GM19043 (cell line): ENCODE data around the gene GRIFIN.

ENCODE experiments used
- ATAC-seq: cut with Tn5 transposase; IDR thresholded peaks from one replicate; pipeline ENCODE4 v1.9.1; 2021; ENCODE audit warnings: low read depth; ENCODE audit not compliant: unreplicated experiment

GRIFIN gene

DNA sequence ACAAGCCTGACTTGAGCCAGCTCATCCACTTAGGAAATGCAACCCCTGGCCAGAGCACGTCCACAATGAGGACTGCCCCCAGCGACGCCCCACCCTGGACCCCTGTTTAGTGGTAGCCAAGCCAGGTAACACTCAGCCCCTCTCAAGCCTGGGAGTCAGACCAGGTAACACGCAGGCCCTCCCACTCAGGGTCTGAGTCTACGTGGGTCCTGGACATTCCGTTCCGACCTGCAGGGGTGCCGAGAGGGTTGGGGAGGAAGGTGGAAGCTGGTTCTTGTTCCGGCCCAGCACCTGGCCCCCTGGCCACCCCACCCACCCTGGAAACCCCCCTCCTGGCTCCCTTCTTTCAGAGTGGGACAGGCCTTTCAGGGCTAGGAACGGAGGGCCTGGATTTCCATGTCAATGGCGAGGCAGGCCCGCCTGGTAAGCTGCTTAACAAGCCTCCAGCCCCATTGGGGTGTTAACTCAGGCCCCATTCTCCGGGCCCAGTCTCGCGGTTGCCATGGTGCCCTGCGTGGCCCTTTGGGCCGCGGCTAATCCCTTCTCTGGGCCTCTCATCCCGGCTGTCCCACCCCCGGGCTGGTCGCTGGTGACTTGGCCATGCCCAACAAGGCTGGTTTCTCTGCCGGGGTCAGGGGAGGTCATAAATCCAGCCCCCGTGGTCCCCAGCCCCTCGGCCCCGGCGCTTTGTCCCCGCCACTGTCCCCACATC is 23.7 kb upstream of the GRIFIN start:
- no peak for ATAC-seq

DNA sequence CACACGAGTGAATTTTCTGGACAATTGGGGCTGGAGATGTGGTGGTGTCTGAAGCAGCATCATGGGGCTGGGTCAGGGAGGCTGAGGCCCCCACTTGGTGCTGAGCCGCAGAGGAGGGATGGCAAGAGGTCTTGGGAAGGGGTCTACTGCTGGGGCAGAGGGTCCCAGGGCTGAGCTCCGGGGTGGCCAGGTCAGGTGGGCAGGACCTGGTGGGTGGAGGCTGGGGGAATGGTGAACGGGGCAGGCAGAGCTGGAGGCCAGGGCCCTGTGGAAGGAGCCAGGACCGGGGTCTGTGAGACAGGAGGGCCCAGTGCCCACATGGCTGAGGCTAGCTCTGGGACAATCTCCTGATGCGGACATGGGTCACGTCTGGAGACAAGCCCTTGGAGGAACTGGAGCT is 23.0 kb upstream of the GRIFIN start:
- ATAC-seq: no peak

DNA sequence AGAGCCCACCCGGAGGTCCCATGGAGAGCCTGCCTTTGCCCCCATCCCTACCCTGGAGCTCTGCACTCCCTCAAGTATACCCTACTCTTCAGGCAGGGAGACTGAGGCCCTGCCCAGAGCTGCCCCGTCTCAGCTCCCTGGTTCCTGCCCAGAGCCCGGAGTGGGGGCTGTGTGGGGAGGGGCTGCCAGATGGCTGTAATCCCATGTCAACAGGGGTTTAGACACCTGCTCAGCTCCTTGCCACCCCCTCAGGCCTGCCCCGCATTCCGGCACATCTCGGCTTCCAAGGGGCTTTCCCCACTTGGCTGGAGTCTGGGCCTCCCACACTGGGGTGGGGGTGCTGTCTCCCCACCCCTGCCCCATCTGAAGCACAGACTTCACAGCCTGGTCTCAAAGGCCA is 22.5 kb upstream of the GRIFIN start:
- ATAC-seq: no peak

DNA sequence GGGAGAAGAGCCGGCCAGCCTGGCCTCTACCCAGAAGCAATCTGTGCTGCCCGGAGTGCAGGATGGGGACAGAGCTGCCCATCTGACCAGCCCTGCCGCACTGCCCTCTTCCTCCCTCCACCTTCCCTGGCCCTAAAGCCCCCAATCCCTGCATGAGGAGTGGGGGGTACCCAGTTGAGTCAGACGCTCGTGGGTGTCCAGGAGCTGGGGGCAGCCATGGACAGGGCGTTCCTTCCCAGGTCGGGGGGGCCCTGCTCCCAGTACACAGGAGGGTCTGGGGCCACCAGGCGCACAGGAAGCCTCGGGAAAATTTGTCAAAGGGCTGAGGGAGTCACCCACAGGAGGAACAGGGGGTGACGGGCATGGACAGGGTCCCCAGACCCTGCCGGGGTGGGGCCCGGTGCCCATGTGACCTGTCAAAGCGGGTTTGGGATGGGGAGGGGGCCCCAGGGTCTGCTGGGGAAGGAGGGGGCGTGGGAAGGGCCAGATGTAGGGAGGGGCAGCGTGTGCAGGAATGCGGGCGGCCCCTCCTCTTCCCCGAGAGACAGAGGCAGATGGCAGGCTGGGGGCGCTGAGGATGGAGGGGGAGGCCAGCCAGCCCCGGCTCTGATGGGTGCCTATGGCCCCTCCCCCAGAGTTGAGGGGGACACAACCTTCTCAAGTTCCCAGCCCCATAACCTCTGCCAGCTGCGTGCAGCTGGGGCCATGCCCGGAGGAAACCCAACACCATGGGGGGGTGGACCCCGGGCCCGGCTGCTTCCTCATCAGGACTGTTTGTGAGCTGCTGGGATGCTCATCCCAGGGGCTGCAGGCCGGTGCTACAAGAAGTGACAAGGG is 21.5 kb upstream of the GRIFIN start:
- no peak for ATAC-seq

GRCh38 chr7:2497065-2497464 is 20.9 kb upstream of the GRIFIN start:
- ATAC-seq: no peak

DNA sequence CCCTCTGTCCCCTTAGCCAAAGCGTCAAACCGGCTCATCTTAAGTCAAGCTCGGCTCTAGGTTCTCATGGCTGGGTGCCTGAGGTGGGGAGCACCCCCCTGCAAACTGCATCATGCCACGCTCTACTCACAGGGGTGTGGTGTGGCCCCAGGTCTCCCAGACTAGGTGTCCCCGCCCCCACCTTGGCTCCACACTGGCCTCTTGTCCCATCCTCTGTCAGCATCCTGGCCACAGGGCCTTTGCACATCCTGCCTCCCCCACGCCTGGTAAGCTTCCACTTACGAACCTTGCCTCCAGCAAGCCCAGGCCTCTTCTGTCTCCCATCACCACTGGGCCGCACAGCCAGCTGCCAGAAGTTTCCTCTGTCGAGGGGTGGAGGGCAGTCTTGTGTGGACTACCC is 20.2 kb upstream of the GRIFIN start:
- no peak for ATAC-seq

- no peak for ATAC-seq
Observed at GRCh38 chr7:2495418-2496299, 19.5 kb upstream of the GRIFIN start.

DNA sequence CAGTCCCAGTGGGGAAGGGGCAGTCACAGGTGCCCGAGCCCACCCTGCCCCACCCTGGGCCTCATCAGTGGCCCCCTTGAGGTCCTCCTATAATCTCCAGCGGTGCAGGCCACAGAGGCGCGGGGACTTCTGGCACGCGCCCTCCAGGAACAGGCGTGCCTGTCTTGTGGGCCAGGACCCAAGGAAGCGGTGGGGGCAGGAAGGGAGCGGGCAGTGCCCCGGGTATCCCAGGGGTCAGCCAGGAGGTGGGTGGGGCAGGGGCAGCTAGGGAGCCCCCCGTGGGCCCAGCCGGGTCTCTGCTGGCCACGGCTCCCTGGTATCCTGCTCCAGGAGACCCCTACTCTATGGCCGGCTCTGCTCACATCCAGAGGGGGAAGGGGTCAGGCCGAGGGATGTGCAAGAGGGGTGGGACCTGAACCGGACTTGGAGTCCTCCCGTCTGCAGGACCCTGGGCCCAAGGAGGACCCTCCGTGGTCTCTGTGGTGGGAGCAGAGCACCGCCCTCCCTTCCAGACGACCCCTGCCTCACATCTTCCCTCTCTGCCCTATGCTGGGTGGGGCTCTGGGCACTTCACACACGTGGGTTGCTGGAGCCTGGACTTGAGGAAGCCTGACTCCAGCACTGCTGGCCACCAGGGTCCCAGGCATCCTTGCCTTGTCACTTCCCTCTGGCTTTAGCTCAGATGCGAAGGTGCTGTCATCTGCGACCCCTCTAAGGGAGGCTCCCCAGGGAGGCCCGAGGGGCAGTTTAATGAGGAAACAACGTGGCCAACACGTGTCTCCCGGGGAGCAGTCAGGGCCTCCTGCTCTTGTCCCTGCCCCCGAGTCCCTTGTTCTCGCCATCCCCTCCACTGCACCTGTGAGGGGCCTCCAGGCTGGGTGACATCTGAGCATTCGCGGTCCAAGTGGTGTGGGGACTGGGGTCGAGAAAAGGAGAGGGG is 18.3 kb upstream of the GRIFIN start:
- ATAC-seq: no peak

DNA sequence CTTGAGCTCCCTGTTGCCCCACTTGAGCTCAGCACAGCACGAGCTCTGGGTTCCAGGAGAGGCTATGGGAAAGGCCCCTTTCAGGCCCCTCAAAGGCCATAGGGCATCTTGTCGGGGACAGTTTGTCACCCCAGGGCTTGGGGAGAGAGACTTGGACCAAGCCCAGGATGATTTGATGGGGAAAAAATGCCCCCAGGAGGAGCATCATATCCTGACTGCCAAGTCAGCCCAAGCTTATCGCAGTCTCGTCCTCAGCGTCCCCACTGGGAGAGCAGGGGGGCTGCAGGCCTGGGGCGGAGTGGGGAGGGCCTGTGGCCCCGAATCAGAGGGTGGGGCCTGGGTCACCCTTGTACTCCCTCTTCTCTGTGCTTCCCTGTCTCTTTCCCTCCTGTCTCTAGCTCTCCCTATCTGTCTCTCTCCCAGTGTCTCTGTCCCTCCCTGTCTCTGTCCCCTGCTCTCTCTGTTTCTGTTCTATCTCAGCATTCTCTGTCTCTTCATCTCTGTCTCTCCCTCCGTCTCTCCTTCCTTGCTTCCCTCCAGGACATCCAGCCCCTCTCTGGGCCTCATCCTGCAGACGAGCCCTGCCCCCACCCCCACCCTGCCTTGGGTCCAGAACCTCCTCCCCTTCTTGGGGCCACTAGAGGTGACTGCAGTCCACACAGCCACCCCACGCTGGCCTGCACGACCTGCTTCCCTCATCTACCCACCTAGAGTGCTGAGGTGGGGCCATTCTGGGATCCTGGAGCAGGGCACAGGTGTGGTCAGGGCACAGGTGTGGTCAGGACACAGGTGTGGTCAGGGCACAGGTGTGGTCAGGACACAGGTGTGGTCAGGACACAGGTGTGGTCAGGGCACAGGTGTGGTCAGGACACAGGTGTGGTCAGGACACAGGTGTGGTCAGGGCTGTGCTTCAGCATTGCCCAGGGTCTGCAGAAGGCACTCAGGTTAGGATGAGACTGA is 17.3 kb upstream of the GRIFIN start:
- no peak for ATAC-seq

GRCh38 chr7:2492038-2492437 is 15.8 kb upstream of the GRIFIN start:
- ATAC-seq: no peak

- ATAC-seq: no peak
Observed at GRCh38 chr7:2490181-2490651, 14.0 kb upstream of the GRIFIN start.

DNA sequence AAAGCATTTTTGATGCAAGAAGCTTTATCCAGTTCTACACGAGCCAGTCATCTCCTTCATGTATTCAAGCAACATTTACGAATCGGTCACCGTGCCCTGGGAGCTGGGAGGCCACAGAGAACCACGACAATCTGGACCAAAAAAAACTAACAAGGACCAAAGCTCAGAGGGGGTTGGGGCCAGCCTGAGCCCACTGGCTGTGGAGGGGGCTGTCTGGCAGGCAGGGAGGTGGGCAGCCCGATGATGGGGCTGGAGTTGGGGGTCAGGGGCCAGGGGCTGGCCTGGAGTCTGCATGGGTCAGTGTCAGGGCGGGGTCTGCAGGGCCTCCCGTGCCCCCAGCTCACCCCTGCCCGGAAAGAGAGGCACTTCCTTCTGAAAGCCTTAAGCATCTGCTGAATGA is 12.5 kb upstream of the GRIFIN start:
- no peak for ATAC-seq

DNA sequence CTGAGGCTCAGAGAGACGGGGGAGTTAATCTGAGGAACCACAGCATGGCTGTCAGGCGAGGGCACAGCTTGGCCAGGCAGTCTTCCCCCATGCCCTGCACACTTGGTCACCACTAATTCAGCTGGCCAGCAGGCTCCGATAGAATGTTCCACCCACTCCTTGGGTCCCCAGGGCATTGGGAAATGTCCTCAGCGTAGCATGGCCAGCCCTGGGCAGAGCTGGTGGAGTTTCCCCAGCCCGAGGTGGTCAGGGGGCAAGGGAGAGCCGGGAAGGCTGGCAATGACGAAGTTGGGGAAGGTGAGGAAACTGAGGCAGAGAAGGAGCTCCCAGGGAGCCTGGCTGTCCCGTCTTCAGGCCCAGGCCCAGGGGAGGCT is 12.1 kb upstream of the GRIFIN start:
- no peak for ATAC-seq

DNA sequence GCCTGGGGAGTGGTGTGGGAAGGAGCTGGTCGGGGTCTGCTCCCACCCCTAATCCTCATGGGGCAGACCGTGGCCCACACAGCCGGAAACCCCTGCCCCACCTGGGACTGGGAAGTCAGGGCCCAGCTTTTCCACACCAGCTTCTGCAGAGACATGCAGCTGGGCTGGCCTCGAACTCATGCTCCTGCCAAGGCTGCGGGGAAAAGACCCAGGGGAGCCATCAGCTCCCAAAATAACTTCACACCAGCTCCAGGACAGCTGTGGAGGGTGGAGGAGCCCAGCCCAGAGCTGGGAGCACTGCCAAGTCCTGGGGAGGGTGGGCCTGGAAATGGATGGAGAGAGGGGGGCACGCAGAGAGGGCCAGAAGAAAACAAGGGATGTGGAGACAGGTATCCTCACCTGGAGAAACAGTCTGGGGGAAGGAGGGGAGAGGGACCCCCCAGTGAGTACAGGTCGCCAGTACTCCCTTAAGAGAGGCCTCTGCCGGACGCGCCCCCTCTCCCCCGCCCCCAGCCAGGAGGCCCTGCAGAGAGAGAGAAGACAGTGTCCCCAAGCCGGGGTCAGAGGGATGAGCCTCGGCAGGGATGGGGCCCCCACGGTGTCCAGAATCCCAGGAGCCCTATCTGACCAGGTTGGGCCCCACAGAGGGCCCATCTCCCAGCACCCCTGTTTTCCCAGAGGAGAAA is 11.5 kb upstream of the GRIFIN start:
- no peak for ATAC-seq

- ATAC-seq: no peak
Observed at GRCh38 chr7:2484868-2485267, 8.7 kb upstream of the GRIFIN start.

DNA sequence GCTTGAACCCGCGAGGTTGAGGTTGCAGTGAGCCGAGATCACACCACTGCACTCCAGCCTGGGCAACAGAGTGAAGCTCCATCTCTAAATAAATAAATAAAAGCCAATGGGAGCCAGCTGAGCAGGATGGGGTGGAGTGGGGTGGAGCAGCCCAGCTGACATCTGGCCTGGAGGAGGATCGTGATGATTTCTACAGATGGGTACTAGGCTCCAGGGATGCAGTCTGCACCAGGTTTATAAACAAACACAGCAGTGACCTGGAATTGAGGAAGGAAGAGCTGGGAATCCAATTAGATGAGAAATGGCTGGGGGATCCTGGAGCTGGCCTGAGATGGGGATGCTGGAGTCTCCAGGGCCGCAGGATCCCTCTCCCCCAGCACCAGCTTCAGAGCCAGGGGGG is 7.3 kb upstream of the GRIFIN start:
- no peak for ATAC-seq

DNA sequence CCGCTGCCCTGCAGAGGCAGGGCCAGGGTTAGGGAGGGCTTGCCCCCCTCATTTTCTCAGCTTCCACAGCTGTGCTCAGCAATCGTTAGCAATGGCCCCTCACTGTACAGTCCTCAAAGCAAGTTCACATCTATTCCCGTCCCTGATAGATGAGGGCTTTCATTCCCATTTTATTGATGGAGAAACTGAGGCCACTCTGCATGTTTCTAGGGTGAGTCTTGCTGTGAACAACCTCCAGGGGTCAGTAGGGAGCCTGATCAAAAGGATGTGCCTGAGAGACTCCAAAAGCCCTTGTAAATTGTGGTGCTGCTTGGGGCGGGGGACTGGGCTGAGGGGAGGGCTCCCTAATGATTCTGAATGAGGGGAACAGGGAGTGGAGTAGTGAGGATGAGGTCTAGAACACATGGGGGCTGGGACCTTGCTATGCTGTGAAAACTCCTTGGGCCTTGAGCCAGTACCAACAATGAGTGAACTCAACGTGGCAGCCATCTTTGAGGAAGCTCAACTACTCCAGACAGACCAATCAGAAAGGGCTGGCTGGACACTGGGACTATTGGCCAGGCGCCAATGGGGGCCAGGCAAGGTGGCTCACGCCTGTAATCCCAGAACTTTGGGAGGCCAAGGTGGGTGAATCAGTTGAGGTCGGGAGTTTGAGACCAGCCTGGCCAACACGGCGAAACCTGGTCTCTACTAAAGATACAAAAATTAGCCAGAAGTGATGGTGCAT is 6.7 kb upstream of the GRIFIN start:
- no peak for ATAC-seq

GRCh38 chr7:2481195-2481594 is 5.0 kb upstream of the GRIFIN start:
- no peak for ATAC-seq
